ENCODE results near the gene HS3ST3B1.

- TF ChIP-seq CTCF (IDR thresholded peaks at IDR 0.05) (no peak), SIN3A (IDR thresholded peaks at IDR 0.05; ENCODE audit: borderline replicate concordance, insufficient read depth, low read depth, low read length) (no peak), TCF7L2 (IDR thresholded peaks at IDR 0.05; ENCODE audit: low read depth, low read length) (no peak), POLR2AphosphoS5 (IDR thresholded peaks at IDR 0.05; ENCODE audit: low read depth, low read length) (no peak)
Measured at GRCh38 chr17:14352136-14352535, 51.3 kb downstream of the HS3ST3B1 start.

All from Panc1 (cell line).